ENCODE results near the gene HPS1. TPM values are rescaled to one million over a fixed set of nuclear protein-coding genes. Genes with fewer than 3 reads are reported as not detected.

The HPS1 gene
- total and polyA plus RNA-seq, 8 donors: 24.6 to 38.7 (median 29.4) TPM

DNA sequence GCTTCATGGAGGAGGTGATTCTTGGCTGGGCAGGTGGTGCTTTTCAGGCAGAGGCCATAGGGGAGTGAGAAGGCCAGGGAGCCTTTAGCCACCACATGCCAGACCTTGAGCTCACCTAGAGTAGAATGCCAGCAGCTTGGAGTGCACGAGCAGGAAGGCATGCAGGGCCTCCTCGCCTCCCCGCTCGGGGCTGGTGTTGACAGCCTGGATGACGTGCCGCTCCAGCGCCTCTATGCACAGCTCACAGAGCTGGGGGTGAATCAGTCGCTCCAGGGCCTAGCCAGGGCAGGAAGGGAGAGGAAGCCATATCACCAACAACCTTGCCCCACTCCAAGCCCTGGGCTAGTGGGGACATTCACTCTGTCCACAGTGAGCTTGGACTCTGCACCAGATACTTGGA, 15.7 kb downstream of the HPS1 start:
- TF ChIP-seq, protein P1, sequence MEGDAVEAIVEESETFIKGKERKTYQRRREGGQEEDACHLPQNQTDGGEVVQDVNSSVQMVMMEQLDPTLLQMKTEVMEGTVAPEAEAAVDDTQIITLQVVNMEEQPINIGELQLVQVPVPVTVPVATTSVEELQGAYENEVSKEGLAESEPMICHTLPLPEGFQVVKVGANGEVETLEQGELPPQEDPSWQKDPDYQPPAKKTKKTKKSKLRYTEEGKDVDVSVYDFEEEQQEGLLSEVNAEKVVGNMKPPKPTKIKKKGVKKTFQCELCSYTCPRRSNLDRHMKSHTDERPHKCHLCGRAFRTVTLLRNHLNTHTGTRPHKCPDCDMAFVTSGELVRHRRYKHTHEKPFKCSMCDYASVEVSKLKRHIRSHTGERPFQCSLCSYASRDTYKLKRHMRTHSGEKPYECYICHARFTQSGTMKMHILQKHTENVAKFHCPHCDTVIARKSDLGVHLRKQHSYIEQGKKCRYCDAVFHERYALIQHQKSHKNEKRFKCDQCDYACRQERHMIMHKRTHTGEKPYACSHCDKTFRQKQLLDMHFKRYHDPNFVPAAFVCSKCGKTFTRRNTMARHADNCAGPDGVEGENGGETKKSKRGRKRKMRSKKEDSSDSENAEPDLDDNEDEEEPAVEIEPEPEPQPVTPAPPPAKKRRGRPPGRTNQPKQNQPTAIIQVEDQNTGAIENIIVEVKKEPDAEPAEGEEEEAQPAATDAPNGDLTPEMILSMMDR (IDR thresholded peaks at IDR 0.05): no peak
- H3K4me3 ChIP-seq: no peak overlapping the region
- no peak for FAIRE-seq
- H3K27me3 ChIP-seq: no peaks in the 10 kb centered on the region
- no peaks in the 10 kb centered on the region for H3K4me1 ChIP-seq
- ATAC-seq: no peak
- peak in 2 of 6 donors; percentile 34 to 55 for DNase-seq
- 87 to 91% methylated on average over 6 to 8 of the region's 8 CpGs for WGBS, 2 donors
- peaks cover 10 to 70% (median 18%) of the 10 kb centered on the region in 3 donors for H3K36me3 ChIP-seq
- H3K9me3 ChIP-seq: no peaks in the 10 kb centered on the region
- intact Hi-C loops (cut with DNase I): no loop called here
- H3K27ac ChIP-seq: no peak overlapping the region

DNA sequence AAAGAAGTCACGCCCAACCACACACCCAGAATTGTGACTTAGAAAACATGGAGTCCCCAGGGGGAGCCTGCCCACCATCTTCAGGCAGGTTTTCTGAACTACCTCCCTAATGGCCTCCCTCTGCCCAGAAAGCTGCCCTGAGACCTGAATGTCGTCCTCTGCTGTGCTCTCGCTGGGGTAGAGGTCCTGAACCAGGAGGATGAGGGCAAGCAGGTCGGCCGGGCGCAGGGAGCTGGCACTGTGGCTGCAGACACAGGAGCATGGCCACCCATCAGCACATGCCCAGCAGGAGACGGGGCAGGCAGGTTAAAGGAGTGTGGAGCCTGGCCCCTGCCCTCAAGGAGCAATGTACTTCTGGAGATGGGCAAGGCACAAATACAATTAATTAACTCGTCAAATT, 16.3 kb downstream of the HPS1 start:
- Histone ChIP-seq H3K27me3 (no peaks in the 10 kb centered on the region), H3K27ac (no peak overlapping the region), H3K9me3 (no peaks in the 10 kb centered on the region), H3K36me3 (peaks cover 10 to 69% (median 18%) of the 10 kb centered on the region in 3 donors), H3K4me1 (no peaks in the 10 kb centered on the region), H3K4me3 (no peak overlapping the region)
- WGBS, 2 donors: 95% methylated on average over 8 of the region's 8 CpGs
- DNase-seq (peak in 1 of 6 donors; percentile 25), ATAC-seq (no peak), FAIRE-seq (no peak)
- TF ChIP-seq, protein P1 (IDR thresholded peaks at IDR 0.05): no peak
- intact Hi-C loops (cut with DNase I): no loop called here

DNA sequence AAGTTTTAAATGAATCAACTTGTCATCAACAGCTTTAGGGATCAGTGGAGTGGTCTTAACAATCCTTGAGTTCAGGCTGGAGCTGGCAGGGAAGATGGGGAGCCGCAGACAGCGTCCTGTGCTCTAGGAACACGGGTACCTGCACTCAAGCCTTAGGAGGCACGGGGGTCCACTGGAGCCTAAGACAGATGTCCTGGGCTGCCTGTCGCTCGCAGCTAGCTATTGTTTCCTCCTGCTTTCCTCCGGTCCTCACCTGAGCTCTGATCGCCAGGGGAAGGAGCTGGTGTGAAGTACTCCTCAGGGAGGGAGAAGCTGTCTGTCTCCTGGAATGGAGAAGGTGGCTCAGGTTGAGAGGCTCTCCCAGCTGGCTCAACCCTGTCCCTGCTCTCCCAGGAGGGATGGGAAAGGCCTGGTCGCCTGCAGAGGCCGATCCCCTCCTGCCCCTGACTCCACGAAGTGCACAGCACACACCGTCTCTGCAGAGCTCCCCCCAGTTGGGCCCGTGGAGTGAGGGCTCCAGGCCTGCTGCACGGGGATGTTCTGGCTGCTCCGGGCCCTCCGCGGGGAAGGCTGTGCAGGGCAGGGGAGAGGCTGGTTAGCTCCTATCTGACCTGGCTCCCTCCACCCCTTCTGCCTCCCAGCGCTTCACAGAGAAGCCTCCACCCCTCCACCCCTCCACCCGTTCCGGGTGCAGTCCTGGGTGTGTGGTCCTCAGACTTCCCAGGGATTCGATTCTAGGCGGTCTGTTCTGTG, 17.2 kb downstream of the HPS1 start:
- no peak for ATAC-seq
- intact Hi-C loops (cut with DNase I): no loop called here
- Histone ChIP-seq H3K27me3 (no peaks in the 10 kb centered on the region), H3K9me3 (no peaks in the 10 kb centered on the region), H3K4me3 (no peak overlapping the region), H3K36me3 (peaks cover 7 to 60% (median 10%) of the 10 kb centered on the region in 3 donors), H3K4me1 (no peaks in the 10 kb centered on the region), H3K27ac (no peak overlapping the region)
- TF ChIP-seq, protein P1 (IDR thresholded peaks at IDR 0.05): no peak
- 94 to 97% methylated on average over 22 of the region's 22 CpGs for WGBS, 2 donors
- FAIRE-seq: no peak
- DNase-seq: peak in 2 of 6 donors; percentile 36 to 50

DNA sequence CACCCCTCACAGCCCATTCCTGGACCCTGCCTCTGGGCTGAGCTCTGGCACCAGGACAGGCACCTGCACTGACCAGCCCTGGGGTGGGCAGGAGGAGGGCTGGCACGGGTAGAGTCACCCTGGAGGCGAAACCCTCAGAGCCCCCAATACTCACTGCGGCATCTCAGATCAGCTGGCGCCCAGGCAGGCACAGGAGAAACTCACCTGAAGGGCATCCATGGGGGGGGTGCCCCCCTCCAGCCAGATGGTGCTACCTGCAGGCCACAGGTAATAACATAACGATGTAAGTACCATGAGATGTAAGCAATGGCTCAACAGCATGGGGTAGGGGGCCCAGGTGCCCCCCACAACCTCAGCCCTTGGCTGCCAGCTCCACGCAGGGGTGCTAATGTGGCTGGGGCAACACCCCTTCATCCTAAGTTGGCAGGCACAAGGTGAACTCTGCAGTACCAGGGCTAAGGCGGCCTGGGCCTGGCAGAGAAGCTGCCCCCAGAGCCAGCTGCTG, 19.7 kb downstream of the HPS1 start:
- H3K4me1 ChIP-seq: no peaks in the 10 kb centered on the region
- no peak for FAIRE-seq
- intact Hi-C loops (cut with DNase I): no loop called here

More for the DNA sequence above, 19.7 kb downstream of the HPS1 start:
- Histone ChIP-seq H3K27me3 (no peaks in the 10 kb centered on the region), H3K36me3 (peaks cover 0 to 36% (median 10%) of the 10 kb centered on the region in 3 donors), H3K4me3 (no peak overlapping the region), H3K9me3 (no peaks in the 10 kb centered on the region), H3K27ac (no peak overlapping the region)
- WGBS, 2 donors: 91 to 93% methylated on average over 7 of the region's 7 CpGs
- peak in 2 of 6 donors; percentile 44 to 60 for DNase-seq
- ATAC-seq: no peak
- TF ChIP-seq, protein P1 (IDR thresholded peaks at IDR 0.05): no peak

Measured in pancreas (tissue), 10 donors.